HG02884 (cell line): ENCODE results near the gene TMEM255A.
A peak's percentile ranks its signal among the peaks of the same experiment; 100 is the strongest.

Source experiments
- ATAC-seq: cut with Tn5 transposase; IDR thresholded peaks from one replicate; pipeline ENCODE4 v1.9.1; 2021; ENCODE audit warnings: mild to moderate bottlenecking, moderate library complexity; ENCODE audit not compliant: unreplicated experiment

TMEM255A gene

GRCh38 chrX:120308558-120308957, 2.7 kb downstream of the TMEM255A start:
- ATAC-seq = no peak

- ATAC-seq = no peak
Observed at GRCh38 chrX:120306630-120307029, 4.6 kb downstream of the TMEM255A start.

- no peak for ATAC-seq
Observed at GRCh38 chrX:120305531-120306141, 5.6 kb downstream of the TMEM255A start.

- no peak for ATAC-seq
Observed at GRCh38 chrX:120304256-120304655, 7.0 kb downstream of the TMEM255A start.

- peak; percentile 83 for ATAC-seq
Observed at GRCh38 chrX:120302434-120302833, 8.8 kb downstream of the TMEM255A start.

GRCh38 chrX:120301960-120302359, 9.3 kb downstream of the TMEM255A start:
- ATAC-seq = no peak

- ATAC-seq = no peak
Observed at GRCh38 chrX:120301497-120301896, 9.8 kb downstream of the TMEM255A start.

GRCh38 chrX:120299928-120300327, 11.3 kb downstream of the TMEM255A start:
- no peak for ATAC-seq

- no peak for ATAC-seq
Observed at GRCh38 chrX:120297923-120298322, 13.3 kb downstream of the TMEM255A start.

GRCh38 chrX:120294651-120295050, 16.6 kb downstream of the TMEM255A start:
- ATAC-seq = no peak

GRCh38 chrX:120293015-120293414, 18.2 kb downstream of the TMEM255A start:
- ATAC-seq = no peak

GRCh38 chrX:120291211-120291610, 20.1 kb downstream of the TMEM255A start:
- no peak for ATAC-seq

- no peak for ATAC-seq
Observed at GRCh38 chrX:120290107-120290506, 21.2 kb downstream of the TMEM255A start.

- peak; percentile 59 for ATAC-seq
Observed at GRCh38 chrX:120287513-120288112, 23.6 kb downstream of the TMEM255A start.

- no peak for ATAC-seq
Observed at GRCh38 chrX:120286733-120287512, 24.3 kb downstream of the TMEM255A start.

GRCh38 chrX:120282697-120283096, 28.6 kb downstream of the TMEM255A start:
- no peak for ATAC-seq

GRCh38 chrX:120281761-120282160, 29.5 kb downstream of the TMEM255A start:
- no peak for ATAC-seq

GRCh38 chrX:120281021-120281624, 30.1 kb downstream of the TMEM255A start:
- ATAC-seq = no peak

- no peak for ATAC-seq
Observed at GRCh38 chrX:120274958-120275357, 36.3 kb downstream of the TMEM255A start.

GRCh38 chrX:120274145-120274544, 37.1 kb downstream of the TMEM255A start:
- ATAC-seq = no peak

- ATAC-seq = no peak
Observed at GRCh38 chrX:120271218-120271617, 40.0 kb downstream of the TMEM255A start.

GRCh38 chrX:120270567-120270966, 40.7 kb downstream of the TMEM255A start:
- ATAC-seq = no peak
